D341Med (cell line): ENCODE measurements around the gene KCTD19.

Experiments used
- DNase-seq: peaks from one replicate; pipeline ENCODE4 v3.0.0; 2012; ENCODE audit warnings: low spot score

The KCTD19 gene

GRCh38 chr16:67283039-67283825 is 43.3 kb downstream of the KCTD19 start:
- DNase-seq, result no peak

GRCh38 chr16:67282447-67282805 is 44.1 kb downstream of the KCTD19 start:
- DNase-seq, result no peak

GRCh38 chr16:67281536-67282446 is 44.8 kb downstream of the KCTD19 start:
- no peak for DNase-seq

GRCh38 chr16:67280090-67281015 is 46.2 kb downstream of the KCTD19 start:
- no peak for DNase-seq

DNA sequence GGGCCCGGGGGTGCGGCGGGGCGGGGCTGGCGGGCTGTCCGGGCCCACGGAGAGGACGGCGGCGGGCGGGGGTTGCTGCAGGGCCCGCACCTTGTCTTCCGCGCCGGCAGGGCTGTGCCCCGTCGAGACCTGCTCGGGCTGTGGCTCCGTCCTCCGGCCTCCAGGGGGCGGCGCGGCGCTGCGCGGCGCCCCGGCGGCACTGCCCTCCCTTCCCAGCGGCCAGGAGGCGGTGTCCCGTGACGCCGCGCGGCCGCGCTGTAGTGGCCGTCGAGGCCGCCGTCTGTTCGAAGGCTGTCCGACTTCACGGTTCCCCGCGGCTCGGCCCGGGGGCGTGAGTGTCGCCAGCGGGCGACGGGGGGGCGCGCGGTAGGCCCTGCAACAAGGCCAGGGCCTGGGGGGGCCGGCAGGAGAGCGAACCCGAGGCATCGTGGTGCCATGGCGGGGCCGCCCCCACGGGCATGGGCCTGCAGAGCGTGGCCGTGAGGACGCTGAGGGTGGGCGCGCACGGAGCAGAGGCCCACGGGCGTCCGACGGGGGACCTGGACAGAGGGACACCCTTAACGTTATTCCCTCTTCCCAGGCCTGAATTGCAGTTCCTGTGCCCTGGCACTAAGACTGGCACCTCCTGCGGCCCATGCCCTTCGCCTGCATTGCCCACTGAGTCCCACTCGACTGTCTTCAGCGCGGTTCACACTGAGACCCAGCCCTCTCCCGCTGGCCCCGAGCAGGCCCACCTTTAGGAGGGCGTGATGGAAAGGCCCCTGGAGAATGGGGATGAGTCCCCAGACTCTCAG is 47.0 kb downstream of the KCTD19 start, which contains the start of gene PLEKHG4:
TSS of gene PLEKHG4 (plus strand) at position 237 of the 794 bp plus-strand sequence. CDS start at position 750, 513 bp downstream.
- DNase-seq, result peak; percentile 97

GRCh38 chr16:67278773-67279295 is 47.7 kb downstream of the KCTD19 start:
- DNase-seq, result peak; percentile 85

DNA sequence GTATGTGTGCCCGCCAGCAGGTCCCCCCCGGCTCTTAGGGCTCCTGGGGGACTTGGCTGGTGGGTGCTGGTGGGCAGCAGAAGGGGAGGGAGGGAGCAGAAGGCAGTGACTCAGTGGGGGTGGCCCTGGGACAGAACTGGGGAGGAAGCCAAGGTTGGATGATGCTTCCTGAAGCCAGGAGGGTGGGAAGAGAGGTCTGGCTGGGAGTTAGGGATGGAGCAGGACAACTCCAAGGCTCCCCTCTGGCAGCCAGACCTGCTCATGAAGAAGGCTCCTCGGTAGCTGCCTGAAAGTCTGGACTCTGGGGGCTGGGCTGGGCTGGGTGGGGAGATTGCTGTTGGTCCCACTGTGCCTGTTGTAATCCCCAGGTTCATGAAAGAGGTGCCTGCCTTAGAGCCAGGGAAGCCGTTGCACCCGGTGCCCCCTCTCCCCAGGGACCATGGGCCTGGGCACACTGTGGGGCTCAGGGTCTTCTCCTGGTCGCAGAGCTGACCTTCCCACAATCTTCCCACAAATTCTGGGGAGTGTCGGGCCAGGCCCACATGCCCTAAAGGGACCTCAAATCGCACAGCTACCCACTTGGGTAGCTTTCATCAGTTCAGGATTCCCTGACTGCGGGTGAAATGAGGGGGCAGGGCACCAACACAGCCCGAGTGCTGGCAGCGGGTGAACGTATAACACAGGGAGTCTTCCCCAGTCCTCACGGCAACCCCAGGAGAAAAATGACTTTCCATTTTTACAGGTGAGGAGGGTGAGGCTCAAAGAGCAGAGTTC is 48.4 kb downstream of the KCTD19 start:
- DNase-seq, result no peak

DNA sequence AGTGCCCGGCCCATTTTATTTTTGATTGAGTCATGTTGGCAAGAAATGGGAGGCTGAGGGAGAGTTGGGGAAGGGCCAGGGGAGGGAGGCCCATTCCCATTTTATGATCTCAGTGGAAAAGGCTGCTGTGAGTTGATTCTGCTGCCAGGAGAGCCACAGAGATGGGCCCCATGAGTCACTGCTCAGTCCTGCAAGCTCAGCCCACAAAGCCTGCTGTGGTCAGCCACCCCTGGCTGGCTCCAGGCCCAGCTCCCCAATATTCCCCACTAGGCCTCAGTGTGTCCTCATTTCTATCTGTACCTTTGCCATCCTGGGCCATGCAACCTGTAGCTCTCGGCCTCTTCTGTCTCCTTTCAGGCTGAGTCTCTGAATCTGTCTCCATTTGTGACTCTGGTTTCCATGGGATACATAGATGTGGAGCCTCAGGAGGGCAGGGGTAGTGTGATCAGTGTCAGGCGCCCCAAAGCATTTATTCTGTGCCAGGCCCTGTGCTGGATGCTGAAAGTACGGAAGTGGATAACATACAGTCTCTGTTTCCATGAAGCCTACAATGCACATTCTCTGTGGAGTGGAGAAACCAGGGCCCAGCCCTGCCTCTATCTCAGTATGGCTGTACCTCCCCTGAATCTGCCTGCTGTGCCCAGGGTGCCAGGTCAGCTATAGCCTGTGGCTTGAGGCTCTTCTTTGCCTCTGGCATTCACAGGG is 49.1 kb downstream of the KCTD19 start:
- DNase-seq, result no peak

- no peak for DNase-seq
Observed at GRCh38 chr16:67275321-67275720, 51.2 kb downstream of the KCTD19 start.

DNA sequence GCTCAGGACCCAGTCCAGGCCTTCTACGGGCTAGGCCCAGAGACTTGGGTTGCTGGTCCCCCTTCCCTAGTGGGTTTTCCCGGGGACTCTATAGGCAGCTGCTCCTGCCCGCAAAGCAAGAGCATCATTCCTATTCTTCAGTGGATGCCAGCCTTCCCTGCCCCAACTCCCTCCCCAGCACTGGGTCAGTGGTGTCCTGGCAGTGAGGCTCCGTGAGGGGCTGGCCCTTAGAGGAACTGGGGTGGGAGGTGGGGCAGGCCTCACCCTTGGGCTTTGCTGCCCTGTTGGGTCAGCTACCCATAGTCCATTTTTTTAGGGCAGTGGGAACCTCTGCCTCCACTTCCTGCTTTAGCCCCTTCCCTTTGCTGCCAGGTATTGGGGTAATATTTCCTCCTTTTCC is 55.1 kb downstream of the KCTD19 start:
- no peak for DNase-seq

GRCh38 chr16:67270931-67271338 is 55.6 kb downstream of the KCTD19 start:
- DNase-seq, result no peak

GRCh38 chr16:67269766-67270165 is 56.8 kb downstream of the KCTD19 start:
- no peak for DNase-seq

DNA sequence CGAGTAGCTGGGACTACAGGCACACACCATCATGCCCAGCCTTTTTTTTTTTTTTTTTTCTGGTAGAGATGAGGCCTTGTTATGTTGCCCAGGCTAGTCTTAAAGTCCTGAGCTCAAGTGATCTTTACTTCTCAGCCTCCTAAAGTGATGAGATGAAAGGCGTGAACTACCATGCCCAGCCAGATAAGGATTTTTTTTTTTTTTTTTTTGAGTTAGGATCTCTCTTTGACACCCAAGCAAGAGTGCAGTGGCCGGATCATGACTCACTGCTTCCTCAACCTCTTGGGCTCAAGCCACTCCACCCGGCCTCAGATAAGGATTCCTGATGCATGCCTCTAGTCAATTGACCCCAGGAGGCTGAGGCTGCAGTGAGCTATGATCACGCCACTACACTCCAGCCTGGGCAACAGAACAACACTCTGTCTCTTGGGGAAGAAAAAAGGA is 58.4 kb downstream of the KCTD19 start:
- no peak for DNase-seq

DNA sequence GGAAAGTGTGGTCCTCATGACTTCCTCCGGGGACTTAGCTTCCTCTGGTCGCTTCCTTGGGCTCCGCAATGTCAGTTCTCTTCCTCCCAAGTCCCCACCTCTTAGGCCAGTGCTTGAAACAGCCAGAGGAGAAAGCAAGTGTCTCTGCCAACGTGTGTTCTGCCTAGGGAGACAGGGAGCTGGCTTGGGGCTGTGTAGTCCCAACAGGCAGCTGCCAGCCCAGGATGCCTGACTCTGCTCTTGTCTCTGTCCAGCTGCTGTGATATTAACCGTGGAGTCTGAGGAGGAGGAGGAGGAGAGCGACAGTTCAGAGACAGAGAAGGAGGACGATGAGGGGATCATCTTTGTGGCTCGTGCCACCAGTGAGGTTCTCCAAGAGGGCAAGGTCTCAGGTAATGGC is 60.7 kb downstream of the KCTD19 start:
- DNase-seq, result no peak

DNA sequence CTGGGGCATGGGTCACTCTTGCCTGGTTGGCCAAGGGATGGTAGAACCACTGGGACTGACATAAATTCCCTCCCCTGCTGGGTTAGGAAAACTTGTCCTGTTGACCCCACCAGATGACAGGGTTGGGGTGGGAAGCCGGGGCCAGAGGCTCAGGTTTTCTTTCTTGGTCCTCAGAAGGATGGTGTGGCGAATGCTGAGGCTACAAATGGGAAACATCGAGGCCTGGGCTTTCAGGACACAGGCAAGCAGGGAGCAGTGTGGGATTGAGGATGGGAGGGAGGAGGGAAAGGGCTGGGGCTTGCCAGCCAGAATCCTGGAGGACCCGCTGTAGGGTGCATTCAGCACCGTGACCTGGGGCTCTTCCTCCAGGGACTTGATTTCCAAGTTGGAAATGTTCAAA is 61.7 kb downstream of the KCTD19 start:
- no peak for DNase-seq

- no peak for DNase-seq
Observed at GRCh38 chr16:67264277-67264676, 62.3 kb downstream of the KCTD19 start.

DNA sequence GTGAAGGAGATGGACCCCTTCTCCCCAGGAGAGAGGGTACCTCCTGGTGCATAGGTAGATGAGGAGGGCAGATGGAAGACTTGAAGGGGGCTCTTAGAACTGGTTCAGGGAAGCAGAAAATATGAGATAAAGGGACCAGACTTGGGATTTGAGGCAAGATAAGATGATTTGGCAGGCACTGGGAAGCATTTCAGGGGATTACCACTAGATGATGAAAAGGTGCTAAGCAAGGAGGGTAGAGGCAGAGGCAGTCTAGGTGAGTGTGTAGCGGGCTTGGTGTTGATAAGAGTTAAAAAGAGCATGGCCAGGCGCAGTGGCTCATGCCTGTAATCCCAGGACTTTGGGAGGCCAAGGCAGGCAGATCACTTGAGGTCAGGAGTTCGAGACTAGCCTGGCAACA is 63.3 kb downstream of the KCTD19 start:
- no peak for DNase-seq

DNA sequence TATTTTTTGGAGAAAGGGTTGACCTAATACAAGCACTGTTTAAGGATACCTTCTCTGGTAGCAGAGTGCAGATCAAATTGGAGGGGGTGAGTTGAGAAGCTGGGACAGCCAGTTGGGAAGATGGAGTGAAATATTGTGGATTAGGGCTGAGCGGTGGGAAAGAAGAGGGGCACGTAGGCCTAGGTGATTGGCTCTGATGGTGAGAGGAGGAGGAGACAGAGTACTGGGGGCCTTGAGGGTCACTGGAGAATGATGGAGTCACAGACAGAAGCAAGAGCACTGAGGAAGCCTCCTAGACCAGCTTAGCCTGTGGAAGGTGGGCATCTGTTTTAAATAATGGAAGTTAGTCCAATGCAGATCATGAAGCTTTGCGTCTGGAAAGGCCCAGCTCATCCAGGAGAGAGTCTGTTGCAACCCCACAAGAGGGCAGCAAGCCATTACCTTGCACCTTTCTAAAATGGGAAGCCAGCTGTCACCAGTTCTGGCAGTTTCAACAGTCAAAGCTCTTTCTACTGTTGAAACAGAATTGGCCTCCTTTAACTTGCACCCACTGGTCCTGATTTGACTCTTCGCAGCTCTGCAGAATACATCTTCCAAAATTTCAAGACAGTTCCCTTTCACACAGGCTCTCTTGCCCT is 66.0 kb downstream of the KCTD19 start:
- DNase-seq, result peak; percentile 71

- no peak for DNase-seq
Observed at GRCh38 chr16:67259705-67260104, 66.8 kb downstream of the KCTD19 start.
